Glutamatergic neuron (in vitro differentiated cells): ENCODE results near the gene SH3BGRL2. TPM values are rescaled to one million over a fixed set of nuclear protein-coding genes. Genes with fewer than 3 reads are reported as not detected.

Experiments
- DNase-seq: peaks from one replicate; pipeline ENCODE4 v3.0.0; 2022
- H3K27ac Mint-ChIP-seq: one replicate; pipeline ENCODE4 v1.8.0; 2020; ENCODE audit warnings: mild to moderate bottlenecking, mixed read lengths, inconsistent platforms; ENCODE audit not compliant: unreplicated experiment
- H3K27me3 Mint-ChIP-seq: one replicate; pipeline ENCODE4 v1.8.0; 2020; ENCODE audit warnings: mild to moderate bottlenecking, moderate library complexity, mixed read lengths, inconsistent platforms; ENCODE audit not compliant: unreplicated experiment
- H3K36me3 Mint-ChIP-seq: one replicate; pipeline ENCODE4 v1.8.0; 2020; ENCODE audit warnings: mild to moderate bottlenecking, mixed read lengths, inconsistent platforms; ENCODE audit not compliant: unreplicated experiment
- H3K4me1 Mint-ChIP-seq: one replicate; pipeline ENCODE4 v1.8.0; 2020; ENCODE audit warnings: mild to moderate bottlenecking, low read depth, mixed read lengths, inconsistent platforms; ENCODE audit not compliant: unreplicated experiment
- H3K4me3 Mint-ChIP-seq: one replicate; pipeline ENCODE4 v1.8.0; 2020; ENCODE audit warnings: mild to moderate bottlenecking, mixed read lengths, inconsistent platforms; ENCODE audit not compliant: unreplicated experiment
- H3K9me3 Mint-ChIP-seq: one replicate; pipeline ENCODE4 v1.8.0; 2020; ENCODE audit warnings: mild to moderate bottlenecking, moderate library complexity, mixed read lengths, inconsistent platforms; ENCODE audit not compliant: unreplicated experiment
- total RNA-seq: library from RNA; stranded (reverse); fragmentation: NEBNext Ultra II Directional; extraction: Animal tissue kit (Norgen Biotek cat#: 25700); gene quantifications from one replicate; pipeline ENCODE4 v1.2.1, GENCODE V29; 2021; ENCODE audit not compliant: unreplicated experiment
- TF ChIP-seq, protein P1 (sequence below): fragments of 200-600 bp; sonication (generic); IDR thresholded peaks from one replicate; pipeline ENCODE4 v1.5.0; 2021; ENCODE audit not compliant: partially characterized antibody, unreplicated experiment

SH3BGRL2 gene
- total RNA-seq, 1 donor from 2014 or later: 47.2 TPM

GRCh38 chr6:79646561-79646960 lies 15.4 kb downstream of the SH3BGRL2 start:
- TF ChIP-seq, protein P1, sequence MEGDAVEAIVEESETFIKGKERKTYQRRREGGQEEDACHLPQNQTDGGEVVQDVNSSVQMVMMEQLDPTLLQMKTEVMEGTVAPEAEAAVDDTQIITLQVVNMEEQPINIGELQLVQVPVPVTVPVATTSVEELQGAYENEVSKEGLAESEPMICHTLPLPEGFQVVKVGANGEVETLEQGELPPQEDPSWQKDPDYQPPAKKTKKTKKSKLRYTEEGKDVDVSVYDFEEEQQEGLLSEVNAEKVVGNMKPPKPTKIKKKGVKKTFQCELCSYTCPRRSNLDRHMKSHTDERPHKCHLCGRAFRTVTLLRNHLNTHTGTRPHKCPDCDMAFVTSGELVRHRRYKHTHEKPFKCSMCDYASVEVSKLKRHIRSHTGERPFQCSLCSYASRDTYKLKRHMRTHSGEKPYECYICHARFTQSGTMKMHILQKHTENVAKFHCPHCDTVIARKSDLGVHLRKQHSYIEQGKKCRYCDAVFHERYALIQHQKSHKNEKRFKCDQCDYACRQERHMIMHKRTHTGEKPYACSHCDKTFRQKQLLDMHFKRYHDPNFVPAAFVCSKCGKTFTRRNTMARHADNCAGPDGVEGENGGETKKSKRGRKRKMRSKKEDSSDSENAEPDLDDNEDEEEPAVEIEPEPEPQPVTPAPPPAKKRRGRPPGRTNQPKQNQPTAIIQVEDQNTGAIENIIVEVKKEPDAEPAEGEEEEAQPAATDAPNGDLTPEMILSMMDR: no peak
- Mint-ChIP-seq H3K27me3 (no peaks in the 10 kb centered on the region), H3K36me3 (no peaks in the 10 kb centered on the region), H3K4me1 (peaks cover 6% of the 10 kb centered on the region), H3K27ac (no peak overlapping the region), H3K4me3 (no peak overlapping the region), H3K9me3 (no peaks in the 10 kb centered on the region)
- DNase-seq: no peak

- no peaks in the 10 kb centered on the region for H3K36me3 Mint-ChIP-seq
- H3K9me3 Mint-ChIP-seq: no peaks in the 10 kb centered on the region
- TF ChIP-seq, protein P1: no peak
- no peaks in the 10 kb centered on the region for H3K27me3 Mint-ChIP-seq
- peaks cover 6% of the 10 kb centered on the region for H3K4me1 Mint-ChIP-seq
- no peak overlapping the region for H3K27ac Mint-ChIP-seq
- no peak for DNase-seq
- H3K4me3 Mint-ChIP-seq: no peak overlapping the region
Observed at GRCh38 chr6:79647741-79648140, 16.6 kb downstream of the SH3BGRL2 start.

- Mint-ChIP-seq H3K9me3 (no peaks in the 10 kb centered on the region), H3K27ac (no peak overlapping the region), H3K36me3 (no peaks in the 10 kb centered on the region), H3K4me3 (no peak overlapping the region), H3K27me3 (no peaks in the 10 kb centered on the region), H3K4me1 (peaks cover 5% of the 10 kb centered on the region)
- no peak for DNase-seq
- TF ChIP-seq, protein P1: no peak
Observed at GRCh38 chr6:79648328-79648727, 17.2 kb downstream of the SH3BGRL2 start.

- Mint-ChIP-seq H3K36me3 (no peaks in the 10 kb centered on the region), H3K27me3 (no peaks in the 10 kb centered on the region), H3K4me3 (no peak overlapping the region), H3K9me3 (no peaks in the 10 kb centered on the region), H3K4me1 (peaks cover 5% of the 10 kb centered on the region), H3K27ac (no peak overlapping the region)
- no peak for DNase-seq
- TF ChIP-seq, protein P1: no peak
Observed at GRCh38 chr6:79649016-79649415, 17.9 kb downstream of the SH3BGRL2 start.

GRCh38 chr6:79650950-79651349 lies 19.8 kb downstream of the SH3BGRL2 start:
- TF ChIP-seq, protein P1: no peak
- no peak for DNase-seq
- Mint-ChIP-seq H3K27ac (no peak overlapping the region), H3K4me1 (peaks cover 5% of the 10 kb centered on the region), H3K36me3 (no peaks in the 10 kb centered on the region), H3K4me3 (no peak overlapping the region), H3K9me3 (no peaks in the 10 kb centered on the region), H3K27me3 (no peaks in the 10 kb centered on the region)
